HepG2 (cell line): ENCODE results near the gene P2RY8. TPM values are rescaled to one million over a fixed set of nuclear protein-coding genes. Genes with fewer than 3 reads are reported as not detected.
A peak's percentile ranks its signal among the peaks of the same experiment; 100 is the strongest.

Source experiments
- ELF3 ChIP-seq: IDR thresholded peaks from 2 replicates; pipeline ENCODE4 v1.6.1; 2016; ENCODE audit warnings: missing genetic modification reagents, missing compliant biosample characterization
- FOXJ3 ChIP-seq: sonication (generic); formaldehyde crosslinking; IDR thresholded peaks from 2 replicates; pipeline ENCODE4 v1.4.0; 2020; ENCODE audit warnings: missing genetic modification reagents, mild to moderate bottlenecking, borderline replicate concordance
- KDM4B ChIP-seq: sonication (generic); formaldehyde crosslinking; IDR thresholded peaks from 2 replicates; pipeline ENCODE4 v1.4.0; 2020; ENCODE audit warnings: missing genetic modification reagents
- MEF2D ChIP-seq: sonication (generic); formaldehyde crosslinking; IDR thresholded peaks from 2 replicates; pipeline ENCODE4 v1.5.1; 2020; ENCODE audit warnings: mild to moderate bottlenecking, missing genetic modification reagents
- NR3C1 ChIP-seq: sonication (generic); formaldehyde crosslinking; IDR thresholded peaks from 2 replicates; pipeline ENCODE4 v1.4.0; 2020; ENCODE audit warnings: missing genetic modification reagents
- RFX5 ChIP-seq: IDR thresholded peaks from 2 replicates; pipeline ENCODE4 v1.6.1; 2011; ENCODE audit warnings: low read depth, low read length, improper control_type of control experiment
- TEAD2 ChIP-seq: sonication (generic); formaldehyde crosslinking; IDR thresholded peaks from 2 replicates; pipeline ENCODE4 v1.9.0; 2021; ENCODE audit warnings: missing genetic modification reagents
- ZFP36L2 ChIP-seq: sonication (generic); formaldehyde crosslinking; IDR thresholded peaks from 2 replicates; pipeline ENCODE4 v1.4.0; 2020; ENCODE audit warnings: missing genetic modification reagents
- ZNF10 ChIP-seq: sonication (generic); formaldehyde crosslinking; IDR thresholded peaks from 2 replicates; pipeline ENCODE4 v1.4.0; 2020; ENCODE audit warnings: mild to moderate bottlenecking, low read depth, missing genetic modification reagents, borderline replicate concordance
- ZNF263 ChIP-seq: sonication (generic); formaldehyde crosslinking; IDR thresholded peaks from 2 replicates; pipeline ENCODE4 v1.4.0; 2020; ENCODE audit warnings: missing genetic modification reagents
- ZNF33B ChIP-seq: sonication (generic); formaldehyde crosslinking; IDR thresholded peaks from 2 replicates; pipeline ENCODE4 v1.5.1; 2020; ENCODE audit warnings: mild to moderate bottlenecking, missing genetic modification reagents
- ZNF343 ChIP-seq: sonication (generic); formaldehyde crosslinking; IDR thresholded peaks from 2 replicates; pipeline ENCODE4 v1.4.0; 2020; ENCODE audit warnings: mild to moderate bottlenecking, missing genetic modification reagents
- ZNF569 ChIP-seq: sonication (generic); formaldehyde crosslinking; IDR thresholded peaks from 2 replicates; pipeline ENCODE4 v1.5.0; 2020; ENCODE audit warnings: mild to moderate bottlenecking, missing genetic modification reagents, moderate library complexity, borderline replicate concordance
- ZNF75D ChIP-seq: sonication (generic); formaldehyde crosslinking; IDR thresholded peaks from 2 replicates; pipeline ENCODE4 v1.8.1; 2023; ENCODE audit warnings: missing genetic modification reagents, mild to moderate bottlenecking, borderline replicate concordance
- polyA plus RNA-seq, 8 experiments: library from polyadenylated mRNA; depleted of rRNA in 3 of 8; stranded (reverse) in 7 of 8; unstranded in 1 of 8; fragments of >200 nt; fragmentation: Illumina TruSeq in 4 of 8; extraction: Trizol in 4 of 8; gene quantifications; 2 replicates each; pipeline versions ENCODE4 v1.2.1 to v1.2.3, GENCODE V29; 2011 to 2016; ENCODE audit warnings: low read depth in 4 of 8, missing spikeins in 1 of 8, mixed read lengths in 1 of 8; ENCODE audit not compliant: insufficient read depth in 1 of 8
- total RNA-seq, 5 experiments: library from RNA; depleted of rRNA; stranded (reverse); fragments of >200 nt; fragmentation: Illumina TruSeq; extraction: Trizol; gene quantifications; 2 replicates each; pipeline ENCODE4 v1.2.3, GENCODE V29; 2016; ENCODE audit warnings: low read depth in 1 of 5
- TF ChIP-seq, protein P1 (sequence below): sonication (generic); formaldehyde crosslinking; IDR thresholded peaks from 2 replicates; pipeline ENCODE4 v1.4.0; 2020; ENCODE audit warnings: missing genetic modification reagents, mild to moderate bottlenecking, borderline replicate concordance
- TF ChIP-seq, protein P2 (sequence below): sonication (generic); formaldehyde crosslinking; IDR thresholded peaks from 2 replicates; pipeline ENCODE4 v1.5.1; 2020; ENCODE audit warnings: missing genetic modification reagents, mild to moderate bottlenecking, borderline replicate concordance
- TF ChIP-seq, protein P3 (sequence below): sonication (generic); formaldehyde crosslinking; IDR thresholded peaks from 2 replicates; pipeline ENCODE4 v1.8.1; 2023; ENCODE audit warnings: mild to moderate bottlenecking, inconsistent platforms, moderate library complexity, missing genetic modification reagents, borderline replicate concordance
- TF ChIP-seq, protein P4 (sequence below): sonication (generic); formaldehyde crosslinking; IDR thresholded peaks from 2 replicates; pipeline ENCODE4 v1.4.0; 2020; ENCODE audit warnings: mild to moderate bottlenecking, missing genetic modification reagents
- TF ChIP-seq, protein P5 (sequence below): sonication (generic); formaldehyde crosslinking; IDR thresholded peaks from 2 replicates; pipeline ENCODE4 v1.9.0; 2022; ENCODE audit warnings: low read depth, missing genetic modification reagents

Gene P2RY8
- total and polyA plus RNA-seq, 2 of the 13 experiments (the other 11 are each of a cell fraction or from before 2014, with no cell fraction given): 1.0 to 1.3 TPM

DNA sequence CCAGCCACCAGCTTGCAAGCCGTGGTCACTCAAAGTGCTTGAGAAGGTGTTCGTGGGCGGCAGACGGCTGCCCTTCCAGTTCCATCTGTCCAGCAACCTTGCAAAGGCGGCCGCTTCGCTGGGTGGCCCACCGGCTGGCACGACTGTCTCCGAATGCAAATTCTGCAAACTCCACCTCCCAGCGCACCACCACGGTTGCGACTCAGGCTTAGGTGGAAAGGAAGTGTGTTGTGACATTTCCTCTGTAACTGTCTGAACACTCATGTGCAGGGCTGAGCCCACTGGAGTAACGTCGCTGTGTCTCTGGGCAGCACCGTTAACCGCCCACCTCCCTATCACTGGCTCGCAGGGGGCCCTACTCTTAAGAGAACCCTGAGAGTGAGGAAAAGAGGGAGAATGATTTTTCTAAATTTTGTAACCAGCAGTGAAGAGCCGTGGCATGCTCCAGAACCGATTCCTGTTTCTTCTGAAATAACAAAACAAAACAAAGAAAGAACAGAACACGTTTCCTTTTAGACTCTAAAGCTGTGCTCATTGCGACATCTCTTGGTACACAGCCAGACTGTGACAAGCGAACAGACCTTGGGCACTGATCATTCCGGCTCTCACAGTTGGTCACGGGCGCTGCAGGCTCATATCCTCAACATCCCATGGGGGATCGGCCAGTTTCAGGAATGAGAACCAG lies at the start of gene P2RY8 (continued):
- TF ChIP-seq, protein P1, sequence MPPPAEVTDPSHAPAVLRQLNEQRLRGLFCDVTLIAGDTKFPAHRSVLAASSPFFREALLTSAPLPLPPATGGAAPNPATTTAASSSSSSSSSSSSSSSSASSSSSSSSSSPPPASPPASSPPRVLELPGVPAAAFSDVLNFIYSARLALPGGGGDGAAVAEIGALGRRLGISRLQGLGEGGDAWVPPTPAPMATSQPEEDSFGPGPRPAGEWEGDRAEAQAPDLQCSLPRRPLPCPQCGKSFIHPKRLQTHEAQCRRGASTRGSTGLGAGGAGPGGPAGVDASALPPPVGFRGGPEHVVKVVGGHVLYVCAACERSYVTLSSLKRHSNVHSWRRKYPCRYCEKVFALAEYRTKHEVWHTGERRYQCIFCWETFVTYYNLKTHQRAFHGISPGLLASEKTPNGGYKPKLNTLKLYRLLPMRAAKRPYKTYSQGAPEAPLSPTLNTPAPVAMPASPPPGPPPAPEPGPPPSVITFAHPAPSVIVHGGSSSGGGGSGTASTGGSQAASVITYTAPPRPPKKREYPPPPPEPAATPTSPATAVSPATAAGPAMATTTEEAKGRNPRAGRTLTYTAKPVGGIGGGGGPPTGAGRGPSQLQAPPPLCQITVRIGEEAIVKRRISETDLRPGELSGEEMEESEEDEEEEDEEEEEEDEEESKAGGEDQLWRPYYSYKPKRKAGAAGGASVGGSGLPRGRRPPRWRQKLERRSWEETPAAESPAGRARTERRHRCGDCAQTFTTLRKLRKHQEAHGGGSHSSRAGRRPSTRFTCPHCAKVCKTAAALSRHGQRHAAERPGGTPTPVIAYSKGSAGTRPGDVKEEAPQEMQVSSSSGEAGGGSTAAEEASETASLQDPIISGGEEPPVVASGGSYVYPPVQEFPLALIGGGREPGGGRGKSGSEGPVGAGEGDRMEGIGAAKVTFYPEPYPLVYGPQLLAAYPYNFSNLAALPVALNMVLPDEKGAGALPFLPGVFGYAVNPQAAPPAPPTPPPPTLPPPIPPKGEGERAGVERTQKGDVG (CRISPR knock-in tag): no peak
- TF ChIP-seq ELF3 (peak; percentile 53), KDM4B (CRISPR knock-in tag) (no peak), ZNF75D (CRISPR knock-in tag) (no peak), FOXJ3 (CRISPR knock-in tag) (peak; percentile 55; the same call in 1 of the 2 replicates), ZNF569 (no peak), ZFP36L2 (CRISPR knock-in tag) (no peak), RFX5 (no peak), ZNF33B (CRISPR knock-in tag) (no peak), ZNF343 (CRISPR knock-in tag) (no peak), ZNF263 (CRISPR knock-in tag) (no peak), NR3C1 (no peak), TEAD2 (CRISPR knock-in tag) (no peak), ZNF10 (CRISPR knock-in tag) (no peak), MEF2D (CRISPR knock-in tag) (no peak)
- TF ChIP-seq, protein P2, sequence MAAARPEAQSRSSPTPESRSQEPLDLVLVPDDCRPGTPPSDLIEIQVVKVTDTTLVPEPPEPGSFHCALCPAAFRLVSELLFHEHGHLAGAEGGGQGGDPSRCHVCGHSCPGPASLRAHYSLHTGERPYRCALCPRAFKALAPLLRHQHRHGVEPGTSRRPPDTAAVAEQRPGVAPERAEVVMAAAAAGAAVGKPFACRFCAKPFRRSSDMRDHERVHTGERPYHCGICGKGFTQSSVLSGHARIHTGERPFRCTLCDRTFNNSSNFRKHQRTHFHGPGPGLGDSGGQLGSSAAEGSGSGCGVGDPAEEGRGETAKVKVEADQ (CRISPR knock-in tag): 0 out of 2 replicates have a peak, but pooled peaks have one; percentile 14
- TF ChIP-seq, protein P3, sequence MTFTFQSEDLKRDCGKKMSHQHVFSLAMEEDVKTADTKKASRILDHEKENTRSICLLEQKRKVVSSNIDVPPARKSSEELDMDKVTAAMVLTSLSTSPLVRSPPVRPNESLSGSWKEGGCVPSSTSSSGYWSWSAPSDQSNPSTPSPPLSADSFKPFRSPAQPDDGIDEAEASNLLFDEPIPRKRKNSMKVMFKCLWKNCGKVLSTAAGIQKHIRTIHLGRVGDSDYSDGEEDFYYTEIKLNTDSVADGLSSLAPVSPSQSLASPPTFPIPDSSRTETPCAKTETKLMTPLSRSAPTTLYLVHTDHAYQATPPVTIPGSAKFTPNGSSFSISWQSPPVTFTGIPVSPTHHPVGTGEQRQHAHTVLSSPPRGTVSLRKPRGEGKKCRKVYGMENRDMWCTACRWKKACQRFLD (CRISPR knock-in tag): no peak
- TF ChIP-seq, protein P4, sequence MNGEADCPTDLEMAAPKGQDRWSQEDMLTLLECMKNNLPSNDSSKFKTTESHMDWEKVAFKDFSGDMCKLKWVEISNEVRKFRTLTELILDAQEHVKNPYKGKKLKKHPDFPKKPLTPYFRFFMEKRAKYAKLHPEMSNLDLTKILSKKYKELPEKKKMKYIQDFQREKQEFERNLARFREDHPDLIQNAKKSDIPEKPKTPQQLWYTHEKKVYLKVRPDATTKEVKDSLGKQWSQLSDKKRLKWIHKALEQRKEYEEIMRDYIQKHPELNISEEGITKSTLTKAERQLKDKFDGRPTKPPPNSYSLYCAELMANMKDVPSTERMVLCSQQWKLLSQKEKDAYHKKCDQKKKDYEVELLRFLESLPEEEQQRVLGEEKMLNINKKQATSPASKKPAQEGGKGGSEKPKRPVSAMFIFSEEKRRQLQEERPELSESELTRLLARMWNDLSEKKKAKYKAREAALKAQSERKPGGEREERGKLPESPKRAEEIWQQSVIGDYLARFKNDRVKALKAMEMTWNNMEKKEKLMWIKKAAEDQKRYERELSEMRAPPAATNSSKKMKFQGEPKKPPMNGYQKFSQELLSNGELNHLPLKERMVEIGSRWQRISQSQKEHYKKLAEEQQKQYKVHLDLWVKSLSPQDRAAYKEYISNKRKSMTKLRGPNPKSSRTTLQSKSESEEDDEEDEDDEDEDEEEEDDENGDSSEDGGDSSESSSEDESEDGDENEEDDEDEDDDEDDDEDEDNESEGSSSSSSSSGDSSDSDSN (CRISPR knock-in tag): peak; percentile 22; the same call in 1 of the 2 replicates
- TF ChIP-seq, protein P5, sequence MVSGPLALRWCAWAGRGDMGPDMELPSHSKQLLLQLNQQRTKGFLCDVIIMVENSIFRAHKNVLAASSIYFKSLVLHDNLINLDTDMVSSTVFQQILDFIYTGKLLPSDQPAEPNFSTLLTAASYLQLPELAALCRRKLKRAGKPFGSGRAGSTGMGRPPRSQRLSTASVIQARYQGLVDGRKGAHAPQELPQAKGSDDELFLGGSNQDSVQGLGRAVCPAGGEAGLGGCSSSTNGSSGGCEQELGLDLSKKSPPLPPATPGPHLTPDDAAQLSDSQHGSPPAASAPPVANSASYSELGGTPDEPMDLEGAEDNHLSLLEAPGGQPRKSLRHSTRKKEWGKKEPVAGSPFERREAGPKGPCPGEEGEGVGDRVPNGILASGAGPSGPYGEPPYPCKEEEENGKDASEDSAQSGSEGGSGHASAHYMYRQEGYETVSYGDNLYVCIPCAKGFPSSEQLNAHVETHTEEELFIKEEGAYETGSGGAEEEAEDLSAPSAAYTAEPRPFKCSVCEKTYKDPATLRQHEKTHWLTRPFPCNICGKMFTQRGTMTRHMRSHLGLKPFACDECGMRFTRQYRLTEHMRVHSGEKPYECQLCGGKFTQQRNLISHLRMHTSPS (CRISPR knock-in tag): no peak
